Mesenchymal stem cell (in vitro differentiated cells and primary cell): Measurements from ENCODE around the gene TFAP2E.

Source experiments
- DNase-seq: peaks from one replicate; pipeline ENCODE4 v3.0.0-alpha.2; 2013
- H2AFZ ChIP-seq: one replicate; pipeline ENCODE4 v1.6.1; 2013; ENCODE audit warnings: low read depth, mild to moderate bottlenecking, control low read depth, inconsistent platforms, low read length, moderate library complexity
- H2AK5ac ChIP-seq: 2 replicates; pipeline ENCODE4 v1.6.1; 2013; ENCODE audit warnings: low read length, moderate library complexity, mild to moderate bottlenecking, inconsistent platforms; ENCODE audit not compliant: severe bottlenecking
- H2BK120ac ChIP-seq: one replicate; pipeline ENCODE4 v1.6.1; 2013; ENCODE audit warnings: low read depth, mild to moderate bottlenecking, inconsistent platforms, low read length, moderate library complexity
- H2BK12ac ChIP-seq, 2 experiments: one replicate each; pipeline ENCODE4 v1.6.1; 2013; ENCODE audit warnings: inconsistent platforms in 2 of 2, low read length in 2 of 2, mild to moderate bottlenecking in 2 of 2, moderate library complexity in 2 of 2, control low read depth in 1 of 2
- H2BK15ac ChIP-seq: one replicate; pipeline ENCODE4 v1.6.1; 2013; ENCODE audit warnings: mild to moderate bottlenecking, low read depth, inconsistent platforms; ENCODE audit not compliant: poor library complexity, severe bottlenecking
- H2BK5ac ChIP-seq: 2 replicates; pipeline ENCODE4 v1.6.1; 2013; ENCODE audit warnings: low read depth, mild to moderate bottlenecking, low read length, control low read depth, inconsistent platforms; ENCODE audit not compliant: poor library complexity, severe bottlenecking
- H3K14ac ChIP-seq, 2 experiments: one replicate each; pipeline ENCODE4 v1.6.1; 2013; ENCODE audit warnings: inconsistent platforms in 2 of 2, low read length in 2 of 2, control low read depth in 1 of 2, mild to moderate bottlenecking in 1 of 2, moderate library complexity in 1 of 2
- H3K18ac ChIP-seq, 2 experiments: one replicate each; pipeline ENCODE4 v1.6.1; 2013; ENCODE audit warnings: inconsistent platforms in 2 of 2, low read length in 2 of 2, control low read depth in 1 of 2, low read depth in 1 of 2, mild to moderate bottlenecking in 1 of 2
- H3K23ac ChIP-seq, 2 experiments: one replicate each; pipeline ENCODE4 v1.6.1; 2013; ENCODE audit warnings: inconsistent platforms in 2 of 2, low read length in 2 of 2, mild to moderate bottlenecking in 2 of 2, moderate library complexity in 2 of 2, control low read depth in 1 of 2
- H3K27ac ChIP-seq: 2 replicates; pipeline ENCODE4 v1.5.1; 2013; ENCODE audit warnings: mild to moderate bottlenecking, moderate library complexity, low read length, control low read depth, inconsistent platforms; ENCODE audit not compliant: poor library complexity, severe bottlenecking
- H3K27me3 ChIP-seq, 2 experiments: 2 replicates each; pipeline versions ENCODE4 v1.6.1 to v1.7.0; 2013; ENCODE audit warnings: low read length in 2 of 2, mild to moderate bottlenecking in 2 of 2, moderate library complexity in 2 of 2, control low read depth in 1 of 2, inconsistent platforms in 1 of 2; ENCODE audit not compliant: control insufficient read depth in 1 of 2, insufficient read depth in 1 of 2
- H3K36me3 ChIP-seq, 2 experiments: 2 replicates each; pipeline versions ENCODE4 v1.6.1 to v1.7.0; 2013; ENCODE audit warnings: low read length in 2 of 2, control low read depth in 1 of 2, inconsistent platforms in 1 of 2, low read depth in 1 of 2, mild to moderate bottlenecking in 1 of 2; ENCODE audit not compliant: insufficient read depth in 2 of 2, control insufficient read depth in 1 of 2
- H3K4ac ChIP-seq, 2 experiments: one replicate each; pipeline ENCODE4 v1.6.1; 2013; ENCODE audit warnings: inconsistent platforms in 2 of 2, low read length in 2 of 2, mild to moderate bottlenecking in 2 of 2, moderate library complexity in 2 of 2, control low read depth in 1 of 2, low read depth in 1 of 2
- H3K4me1 ChIP-seq: 2 replicates; pipeline ENCODE4 v1.6.1; 2013; ENCODE audit warnings: low read depth, low read length, control low read depth; ENCODE audit not compliant: control insufficient read depth, insufficient read depth
- H3K4me2 ChIP-seq: 2 replicates; pipeline ENCODE4 v1.6.1; 2013; ENCODE audit warnings: low read length, mild to moderate bottlenecking, inconsistent platforms; ENCODE audit not compliant: poor library complexity, severe bottlenecking
- H3K4me3 ChIP-seq, 2 experiments: 2 replicates each; pipeline versions ENCODE4 v1.5.1 to v1.7.0; 2013; ENCODE audit warnings: low read length in 2 of 2, mild to moderate bottlenecking in 2 of 2, control low read depth in 1 of 2, low read depth in 1 of 2; ENCODE audit not compliant: insufficient read depth in 1 of 2
- H3K79me1 ChIP-seq: replicated peaks from 2 replicates; pipeline ENCODE4 v1.6.1; 2013; ENCODE audit warnings: mild to moderate bottlenecking, control low read depth, low read length, inconsistent platforms; ENCODE audit not compliant: poor library complexity, severe bottlenecking
- H3K9ac ChIP-seq: 2 replicates; pipeline ENCODE4 v1.7.0; 2013; ENCODE audit warnings: mild to moderate bottlenecking, low read length, moderate library complexity
- H3K9me3 ChIP-seq: 2 replicates; pipeline ENCODE4 v1.7.0; 2013; ENCODE audit warnings: mild to moderate bottlenecking, low read length; ENCODE audit not compliant: control insufficient read depth
- H4K8ac ChIP-seq: one replicate; pipeline ENCODE4 v1.6.1; 2013; ENCODE audit warnings: inconsistent platforms, mild to moderate bottlenecking, low read length, moderate library complexity
- H4K91ac ChIP-seq: one replicate; pipeline ENCODE4 v1.6.1; 2013; ENCODE audit warnings: mild to moderate bottlenecking, low read length, inconsistent platforms
- WGBS: methylation state at CpG from one replicate; pipeline ENCODE4 v1.1.7; 2013; ENCODE audit warnings: mixed read lengths; 5-methylcytosine and 5-hydroxymethylcytosine counted together

TFAP2E gene

DNA sequence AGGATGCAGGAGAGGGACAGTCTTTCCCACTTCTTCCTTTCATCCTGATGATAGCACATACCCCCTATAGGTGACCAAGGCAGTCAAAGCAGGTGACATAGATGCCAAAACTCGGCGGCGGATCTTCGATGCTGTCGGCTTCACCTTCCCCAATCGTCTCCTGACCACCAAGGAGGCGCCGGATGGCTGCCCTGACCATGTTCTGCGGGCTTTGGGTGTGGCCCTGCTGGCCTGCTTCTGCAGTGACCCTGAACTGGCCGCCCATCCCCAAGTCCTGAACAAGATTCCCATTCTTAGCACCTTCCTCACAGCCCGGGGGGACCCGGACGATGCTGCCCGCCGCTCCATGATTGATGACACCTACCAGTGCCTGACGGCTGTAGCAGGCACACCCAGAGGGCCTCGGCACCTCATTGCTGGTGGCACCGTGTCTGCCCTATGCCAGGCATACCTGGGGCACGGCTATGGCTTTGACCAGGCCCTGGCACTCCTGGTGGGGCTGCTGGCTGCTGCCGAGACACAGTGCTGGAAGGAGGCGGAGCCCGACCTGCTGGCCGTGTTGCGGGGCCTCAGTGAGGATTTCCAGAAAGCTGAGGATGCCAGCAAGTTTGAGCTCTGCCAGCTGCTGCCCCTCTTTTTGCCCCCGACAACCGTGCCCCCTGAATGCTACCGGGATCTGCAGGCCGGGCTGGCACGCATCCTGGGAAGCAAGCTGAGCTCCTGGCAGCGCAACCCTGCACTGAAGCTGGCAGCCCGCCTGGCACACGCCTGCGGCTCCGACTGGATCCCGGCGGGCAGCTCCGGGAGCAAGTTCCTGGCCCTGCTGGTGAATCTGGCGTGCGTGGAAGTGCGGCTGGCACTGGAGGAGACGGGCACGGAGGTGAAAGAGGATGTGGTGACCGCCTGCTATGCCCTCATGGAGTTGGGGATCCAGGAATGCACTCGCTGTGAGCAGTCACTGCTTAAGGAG, 12.6 kb upstream of the TFAP2E start:
- H4K91ac ChIP-seq = no peak overlapping the region
- H2AFZ ChIP-seq = no peak overlapping the region
- H3K4me2 ChIP-seq = no peak overlapping the region
- no peaks in the 10 kb centered on the region for H3K9me3 ChIP-seq
- no peak overlapping the region for H3K4me3 ChIP-seq
- no peak overlapping the region for H2BK12ac ChIP-seq
- no peak overlapping the region for H2BK5ac ChIP-seq
- no peak overlapping the region for H2BK15ac ChIP-seq
- no peak overlapping the region for H3K14ac ChIP-seq
- WGBS = 95% methylated on average over 44 of the region's 44 CpGs
- peaks cover 50 to 54% of the 10 kb centered on the region in 2 experiments for H3K36me3 ChIP-seq
- no peak overlapping the region for H4K8ac ChIP-seq
- no peaks in the 10 kb centered on the region for H3K27me3 ChIP-seq
- no peak overlapping the region for H2AK5ac ChIP-seq
- DNase-seq = no peak
- H3K4ac ChIP-seq = no peak overlapping the region
- H3K79me1 ChIP-seq = peaks cover 25% of the 10 kb centered on the region
- H3K27ac ChIP-seq = no peak overlapping the region
- no peak overlapping the region for H3K9ac ChIP-seq
- no peak overlapping the region for H3K23ac ChIP-seq
- H3K18ac ChIP-seq = no peak overlapping the region
- H2BK120ac ChIP-seq = no peak overlapping the region
- peaks cover 23% of the 10 kb centered on the region for H3K4me1 ChIP-seq

DNA sequence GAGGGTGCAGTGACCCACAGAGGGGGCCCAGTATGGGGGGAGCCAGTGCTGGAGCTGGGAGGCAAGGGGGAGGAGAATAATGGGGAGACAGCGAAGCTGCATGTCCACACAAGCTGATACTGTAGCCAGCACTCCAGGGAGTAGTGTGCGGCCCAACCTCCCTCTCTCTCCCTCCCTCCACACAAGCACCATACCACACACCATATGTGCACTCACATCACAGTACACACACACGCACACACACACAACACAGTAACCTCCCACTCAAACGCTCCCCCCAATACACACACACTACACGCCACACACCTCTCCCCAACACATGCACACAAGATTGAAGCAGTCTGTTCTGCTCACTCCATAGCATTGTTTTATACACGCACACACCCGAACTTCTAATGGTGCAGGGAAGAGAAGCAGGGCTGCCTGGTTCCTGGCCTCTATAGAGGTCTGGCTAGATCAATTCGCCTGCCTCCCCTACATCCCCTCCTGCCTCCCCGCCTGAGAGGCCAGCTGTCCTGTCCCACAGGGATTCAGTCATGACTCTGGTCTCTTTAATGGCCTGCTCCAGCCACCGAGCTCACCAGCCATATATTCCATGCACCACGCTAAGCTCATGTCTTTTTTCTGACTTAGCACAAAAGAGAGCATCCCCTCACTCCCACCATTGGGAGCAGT, 11.7 kb upstream of the TFAP2E start:
- Histone ChIP-seq H3K27me3 (no peaks in the 10 kb centered on the region), H3K9me3 (no peaks in the 10 kb centered on the region)

DNA sequence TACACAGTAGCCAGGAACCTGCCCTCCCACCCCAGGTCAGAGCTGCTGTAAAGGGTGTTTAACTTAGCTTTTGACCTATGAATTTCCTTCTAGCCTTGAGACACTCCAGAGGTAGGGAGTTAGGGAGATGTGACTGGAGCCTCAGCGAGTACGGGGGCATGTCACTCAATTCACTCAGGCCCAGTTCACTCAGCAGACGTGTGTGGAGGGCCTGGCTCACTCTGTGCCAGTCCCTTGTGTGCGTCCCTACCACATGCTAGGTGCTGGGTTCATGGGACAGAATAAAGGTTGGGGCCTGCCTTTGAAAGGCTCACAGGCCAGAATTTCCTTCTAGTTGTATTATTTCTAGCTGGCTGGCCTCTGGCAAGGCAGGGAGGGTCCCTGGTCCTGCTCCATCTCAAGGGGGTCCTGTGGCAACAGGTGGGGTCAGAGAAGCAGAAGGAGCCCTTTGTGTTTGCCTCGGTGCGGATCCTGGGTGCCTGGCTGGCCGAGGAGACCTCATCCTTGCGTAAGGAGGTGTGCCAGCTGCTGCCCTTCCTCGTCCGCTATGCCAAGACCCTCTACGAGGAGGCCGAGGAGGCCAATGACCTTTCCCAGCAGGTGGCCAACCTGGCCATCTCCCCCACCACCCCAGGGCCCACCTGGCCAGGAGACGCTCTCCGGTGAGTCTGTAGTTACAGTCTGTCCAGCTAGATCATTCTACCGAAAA, 11.0 kb upstream of the TFAP2E start:
- Histone ChIP-seq H3K9me3 (no peaks in the 10 kb centered on the region), H3K36me3 (peaks cover 64 to 69% of the 10 kb centered on the region in 2 experiments), H2BK12ac (no peak overlapping the region), H4K91ac (no peak overlapping the region), H3K4me3 (no peak overlapping the region), H3K18ac (no peak overlapping the region), H3K4me2 (no peak overlapping the region), H3K23ac (no peak overlapping the region), H3K79me1 (peaks cover 27% of the 10 kb centered on the region), H2BK15ac (no peak overlapping the region), H4K8ac (no peak overlapping the region), H3K9ac (no peak overlapping the region), H2AK5ac (no peak overlapping the region), H3K14ac (no peak overlapping the region), H3K4ac (no peak overlapping the region), H3K4me1 (peaks cover 23% of the 10 kb centered on the region), H3K27ac (no peak overlapping the region), H2BK120ac (no peak overlapping the region), H3K27me3 (no peaks in the 10 kb centered on the region), H2BK5ac (no peak overlapping the region), H2AFZ (no peak overlapping the region)
- WGBS = 96% methylated on average over 14 of the region's 15 CpGs
- DNase-seq = no peak

More for the DNA sequence above, 11.7 kb upstream of the TFAP2E start:
- Histone ChIP-seq H3K4me1 (peaks cover 23% of the 10 kb centered on the region), H2AFZ (no peak overlapping the region), H2BK5ac (no peak overlapping the region), H3K18ac (no peak overlapping the region), H2BK15ac (no peak overlapping the region), H2BK12ac (no peak overlapping the region), H2AK5ac (no peak overlapping the region), H3K23ac (no peak overlapping the region), H3K4me2 (no peak overlapping the region), H3K9ac (no peak overlapping the region), H4K91ac (no peak overlapping the region), H3K36me3 (peaks cover 58 to 62% of the 10 kb centered on the region in 2 experiments), H3K27ac (no peak overlapping the region), H3K4ac (no peak overlapping the region), H3K79me1 (peaks cover 27% of the 10 kb centered on the region), H3K14ac (no peak overlapping the region), H3K4me3 (no peak overlapping the region), H4K8ac (no peak overlapping the region), H2BK120ac (no peak overlapping the region)
- DNase-seq = no peak
- WGBS = 90% methylated on average over 10 of the region's 11 CpGs

DNA sequence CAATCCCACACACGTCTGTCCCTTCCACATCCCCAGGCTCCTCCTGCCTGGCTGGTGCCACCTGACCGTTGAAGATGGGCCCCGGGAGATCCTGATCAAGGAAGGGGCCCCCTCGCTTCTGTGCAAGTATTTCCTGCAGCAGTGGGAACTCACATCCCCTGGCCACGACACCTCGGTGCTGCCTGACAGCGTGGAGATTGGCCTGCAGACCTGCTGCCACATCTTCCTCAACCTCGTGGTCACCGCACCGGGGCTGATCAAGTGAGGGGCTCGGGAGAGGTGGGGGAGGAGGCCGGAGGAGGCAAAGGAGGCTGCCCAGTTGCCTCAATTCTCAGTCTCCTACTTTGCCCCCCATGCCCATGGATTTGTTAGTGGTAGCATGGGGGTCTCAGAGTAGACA, 9.9 kb upstream of the TFAP2E start:
- H4K8ac ChIP-seq = no peak overlapping the region
- H3K23ac ChIP-seq = no peak overlapping the region
- DNase-seq = no peak
- H3K4me2 ChIP-seq = no peak overlapping the region
- H2AK5ac ChIP-seq = no peak overlapping the region
- no peak overlapping the region for H2AFZ ChIP-seq
- H3K36me3 ChIP-seq = peaks cover 64 to 72% of the 10 kb centered on the region in 2 experiments
- H3K9ac ChIP-seq = no peak overlapping the region
- H3K27ac ChIP-seq = no peak overlapping the region
- H2BK15ac ChIP-seq = no peak overlapping the region
- H2BK5ac ChIP-seq = no peak overlapping the region
- H3K9me3 ChIP-seq = no peaks in the 10 kb centered on the region
- H3K4ac ChIP-seq = no peak overlapping the region
- H4K91ac ChIP-seq = no peak overlapping the region
- H3K18ac ChIP-seq = no peak overlapping the region
- peaks cover 27% of the 10 kb centered on the region for H3K79me1 ChIP-seq
- H3K14ac ChIP-seq = no peak overlapping the region
- no peak overlapping the region for H3K4me3 ChIP-seq
- H2BK120ac ChIP-seq = no peak overlapping the region
- 89% methylated on average over 7 of the region's 12 CpGs for WGBS
- no peak overlapping the region for H2BK12ac ChIP-seq
- peaks cover 26% of the 10 kb centered on the region for H3K4me1 ChIP-seq
- H3K27me3 ChIP-seq = no peaks in the 10 kb centered on the region
